Measurements from ENCODE around the gene FARP2. TPM values are rescaled to one million over a fixed set of nuclear protein-coding genes. Genes with fewer than 3 reads are reported as not detected.

Gene FARP2
- total RNA-seq, 1 experiment from 2014 or later: 74.5 TPM

DNA sequence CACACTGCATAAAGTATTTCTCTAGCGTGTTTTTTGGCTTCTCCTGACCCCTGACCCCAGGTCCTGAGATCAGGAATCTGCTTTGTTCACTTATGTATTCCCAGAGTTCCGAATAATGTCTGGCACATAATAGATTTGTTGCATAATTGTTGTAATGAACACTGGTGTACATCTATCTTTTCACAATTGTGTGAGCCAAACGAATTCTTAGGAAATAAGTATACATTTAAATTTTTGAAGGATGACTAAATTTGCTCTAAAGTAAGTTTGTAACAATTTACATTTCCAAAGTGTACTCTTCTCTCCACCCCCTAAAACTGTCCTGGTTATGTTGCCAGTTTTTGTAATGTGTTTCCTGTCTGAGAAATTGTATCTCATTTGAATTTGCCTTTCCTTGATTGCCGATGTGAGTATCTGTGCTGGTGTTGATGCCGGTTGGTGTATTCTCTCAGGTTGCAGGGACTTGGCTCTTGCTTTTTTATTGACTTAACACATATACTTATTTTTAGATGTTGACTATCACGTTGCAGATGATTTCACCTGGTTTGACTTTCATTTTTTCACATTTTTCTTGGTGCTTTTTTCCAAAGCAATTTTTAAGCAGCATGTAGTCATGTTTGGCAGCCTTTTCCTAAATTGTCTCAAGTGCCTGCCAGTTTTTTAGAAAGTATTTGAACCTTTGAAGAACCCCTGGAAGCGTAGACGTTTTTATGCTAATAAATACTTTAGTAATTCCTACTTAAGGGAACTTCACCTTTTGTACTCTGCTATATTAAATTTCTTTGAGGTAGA, 16.1 kb upstream of the FARP2 start:
- no peaks in the 10 kb centered on the region for H3K4me1 ChIP-seq (replicated peaks)
- H3K36me3 ChIP-seq: peaks cover 92% of the 10 kb centered on the region
- H3K4me3 ChIP-seq: no peak overlapping the region
- H3K27ac ChIP-seq: no peak overlapping the region
- H3K27me3 ChIP-seq (replicated peaks): no peaks in the 10 kb centered on the region
- no peak for DNase-seq (ENCODE audit: low read depth in 1 of 2, low spot score in 2 of 2)
- no peaks in the 10 kb centered on the region for H3K9me3 ChIP-seq (replicated peaks)

DNA sequence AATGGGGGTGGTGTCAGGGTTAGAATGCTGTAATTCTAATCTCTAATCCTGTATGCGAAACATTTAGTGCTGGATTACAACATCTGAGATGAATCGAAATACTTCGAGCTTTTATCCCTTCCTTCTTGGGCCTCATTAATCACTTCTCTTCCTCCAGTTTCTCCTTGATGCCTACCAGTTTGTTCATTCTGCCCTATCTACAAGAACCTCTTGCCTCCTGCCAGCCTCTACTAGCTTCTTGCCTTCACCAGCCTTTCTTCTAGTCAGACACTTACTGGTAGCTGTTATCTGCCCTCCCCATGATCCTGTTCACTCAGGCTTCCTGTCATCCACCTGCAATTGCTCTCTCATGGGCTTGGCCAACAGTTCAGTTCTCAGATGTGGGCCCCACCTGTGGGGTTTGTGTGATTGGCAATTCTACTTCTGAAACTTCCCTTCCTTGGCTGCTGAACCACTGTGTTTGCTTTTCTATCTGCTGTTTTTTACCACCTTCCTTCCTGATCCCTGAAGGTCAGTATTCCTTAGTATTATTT, 15.4 kb upstream of the FARP2 start:
- H3K27me3 ChIP-seq (replicated peaks): no peaks in the 10 kb centered on the region
- H3K4me3 ChIP-seq: no peak overlapping the region
- peaks cover 92% of the 10 kb centered on the region for H3K36me3 ChIP-seq
- H3K27ac ChIP-seq: no peak overlapping the region
- H3K4me1 ChIP-seq (replicated peaks): no peaks in the 10 kb centered on the region
- no peak for DNase-seq (ENCODE audit: low read depth in 1 of 2, low spot score in 2 of 2)
- H3K9me3 ChIP-seq (replicated peaks): no peaks in the 10 kb centered on the region

DNA sequence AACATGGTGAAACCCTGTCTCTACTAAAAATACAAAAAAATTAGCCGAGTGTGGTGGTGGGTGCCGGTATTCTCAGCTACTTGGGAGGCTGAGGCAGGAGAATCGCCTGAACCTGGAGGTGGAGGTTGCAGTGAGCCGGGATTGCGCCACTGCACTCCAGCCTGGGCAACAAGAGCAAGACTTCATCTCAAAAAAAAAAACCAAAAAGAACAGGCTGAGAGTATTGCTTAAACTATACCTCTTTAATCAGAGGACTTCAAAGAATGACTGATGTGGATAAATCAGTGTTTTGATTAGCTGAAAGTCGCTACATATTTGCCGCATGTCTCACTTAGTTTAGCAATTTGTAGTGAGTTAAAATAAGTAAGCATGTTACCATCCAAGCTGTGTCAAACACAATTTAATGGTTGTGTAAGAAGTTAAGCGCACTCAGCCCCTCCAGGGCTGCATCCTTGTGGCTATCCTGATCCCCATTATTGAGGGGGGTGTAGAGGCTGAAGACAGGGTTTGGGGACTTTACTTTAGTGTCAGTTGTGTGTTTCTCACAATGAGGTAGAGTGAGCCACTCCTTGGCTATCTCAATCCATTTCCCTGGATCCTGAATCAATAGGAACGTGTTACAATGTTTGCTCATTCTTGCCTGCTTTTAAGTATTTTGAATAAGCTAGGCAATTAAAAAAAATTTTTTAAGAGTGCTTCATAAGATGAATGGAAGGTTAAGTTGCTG, 11.0 kb upstream of the FARP2 start:
- Histone ChIP-seq H3K4me3 (no peak overlapping the region), H3K27ac (no peak overlapping the region), H3K4me1 (replicated peaks) (no peaks in the 10 kb centered on the region), H3K9me3 (replicated peaks) (no peaks in the 10 kb centered on the region), H3K36me3 (peaks cover 95% of the 10 kb centered on the region), H3K27me3 (replicated peaks) (no peaks in the 10 kb centered on the region)
- no peak for DNase-seq (ENCODE audit: low read depth in 1 of 2, low spot score in 2 of 2)

DNA sequence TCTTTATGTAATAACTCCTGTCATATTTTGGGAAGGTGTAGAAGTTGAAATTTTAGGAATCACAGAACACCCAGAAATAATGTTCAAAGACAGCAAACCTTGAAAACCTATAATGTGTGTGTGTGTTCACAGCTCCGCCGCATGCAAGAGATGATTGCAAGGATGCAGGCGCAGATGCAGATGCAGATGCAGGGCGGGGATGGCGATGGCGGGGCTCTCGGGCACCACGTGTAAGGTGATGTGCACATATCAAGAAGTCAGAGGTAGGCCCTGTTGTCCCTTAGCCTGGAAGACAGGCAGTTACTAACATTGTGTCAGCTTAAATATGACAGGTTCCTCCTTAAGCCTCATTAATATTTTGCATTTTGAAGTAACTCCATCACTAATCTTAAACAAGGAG, 6.1 kb upstream of the FARP2 start:
- no peak for DNase-seq (ENCODE audit: low read depth in 1 of 2, low spot score in 2 of 2)
- Histone ChIP-seq H3K4me1 (replicated peaks) (no peaks in the 10 kb centered on the region), H3K36me3 (peaks cover 88% of the 10 kb centered on the region), H3K27me3 (replicated peaks) (no peaks in the 10 kb centered on the region), H3K27ac (no peak overlapping the region), H3K4me3 (no peak overlapping the region), H3K9me3 (replicated peaks) (no peaks in the 10 kb centered on the region)

DNA sequence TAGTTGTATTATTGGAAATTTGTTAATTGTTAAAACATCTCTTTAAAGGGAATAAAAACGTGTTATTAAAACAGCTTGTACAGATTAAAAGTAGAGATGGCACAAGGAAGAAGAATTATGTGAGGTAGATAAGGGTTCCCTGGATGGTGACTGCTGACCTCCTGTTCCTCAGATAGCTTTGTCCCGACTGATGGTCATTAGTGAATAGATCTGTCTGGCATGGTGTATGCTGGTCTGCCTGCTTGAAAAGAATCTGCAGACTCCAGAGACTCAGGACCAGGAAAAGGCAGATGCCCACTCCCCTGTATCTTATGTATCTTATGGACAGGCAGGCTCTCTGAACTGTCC, 5.6 kb upstream of the FARP2 start:
- H3K4me3 ChIP-seq: no peak overlapping the region
- H3K9me3 ChIP-seq (replicated peaks): no peaks in the 10 kb centered on the region
- H3K36me3 ChIP-seq: peaks cover 85% of the 10 kb centered on the region

DNA sequence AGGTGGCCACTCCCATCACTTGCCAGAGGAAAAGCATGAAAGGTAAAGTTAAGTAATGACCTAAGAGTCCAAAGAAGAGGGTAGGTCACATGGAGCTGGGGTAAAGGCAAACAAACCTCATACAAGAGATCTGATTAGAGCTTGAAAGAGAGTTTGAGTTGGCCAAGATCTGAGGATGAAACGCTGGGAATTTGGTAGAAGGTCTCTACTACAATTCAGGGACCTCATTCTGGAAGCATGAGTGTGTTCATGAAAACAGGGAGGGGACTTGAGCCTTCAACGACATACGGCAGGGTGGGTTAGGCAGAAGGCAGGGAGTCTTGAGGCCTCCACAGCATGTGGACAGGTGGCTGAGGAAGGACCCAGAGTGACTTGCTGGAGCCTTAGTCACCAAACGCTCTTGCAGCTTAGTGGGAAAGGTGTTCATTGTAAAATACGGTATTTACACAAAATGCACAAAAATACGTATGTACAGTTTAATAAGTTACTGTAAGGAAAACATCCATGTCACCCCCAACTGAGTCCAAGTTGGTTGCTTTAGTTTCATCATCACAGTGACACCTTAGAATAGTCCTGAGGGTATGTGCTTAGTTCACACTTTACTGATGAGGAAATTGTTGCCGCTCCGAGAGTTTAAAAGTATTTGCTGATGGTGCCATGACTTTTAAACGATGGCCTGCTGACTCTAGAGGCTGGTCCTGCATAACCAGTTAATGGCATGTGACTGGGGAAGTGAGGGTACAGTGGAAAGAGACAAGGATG, 5.0 kb upstream of the FARP2 start:
- Histone ChIP-seq H3K4me3 (no peak overlapping the region), H3K27ac (no peak overlapping the region), H3K9me3 (replicated peaks) (no peaks in the 10 kb centered on the region), H3K4me1 (replicated peaks) (0 out of 2 replicates have a peak, but pooled peaks cover 3% of the 10 kb centered on the region), H3K36me3 (peaks cover 80% of the 10 kb centered on the region), H3K27me3 (replicated peaks) (no peaks in the 10 kb centered on the region)
- no peak for DNase-seq (ENCODE audit: low read depth in 1 of 2, low spot score in 2 of 2)

More for the DNA sequence above, 5.6 kb upstream of the FARP2 start:
- H3K27me3 ChIP-seq (replicated peaks): no peaks in the 10 kb centered on the region
- no peak for DNase-seq (ENCODE audit: low read depth in 1 of 2, low spot score in 2 of 2)
- no peak overlapping the region for H3K27ac ChIP-seq
- H3K4me1 ChIP-seq (replicated peaks): 0 out of 2 replicates have a peak, but pooled peaks cover 3% of the 10 kb centered on the region

DNA sequence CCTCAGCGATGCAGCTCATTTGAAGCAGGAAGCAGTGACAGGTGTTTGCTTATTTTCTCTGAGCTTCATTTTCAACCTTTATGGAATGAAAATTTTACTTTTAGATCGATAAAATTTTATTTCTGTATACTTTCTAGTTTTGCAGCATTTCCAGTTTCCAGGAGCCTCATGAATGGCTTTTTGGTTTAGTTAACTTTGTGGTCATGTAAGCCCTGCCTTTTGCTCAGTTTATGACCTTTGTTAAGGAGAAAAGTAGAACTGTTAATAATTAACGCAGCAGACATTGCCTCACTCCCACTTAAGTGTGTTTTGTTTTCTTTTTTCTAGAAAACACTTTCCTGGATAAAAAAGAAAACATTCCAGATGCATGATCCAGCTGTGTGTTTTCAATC, 4.4 kb upstream of the FARP2 start:
- H3K36me3 ChIP-seq: peaks cover 79% of the 10 kb centered on the region
- no peak for DNase-seq (ENCODE audit: low read depth in 1 of 2, low spot score in 2 of 2)
- no peaks in the 10 kb centered on the region for H3K27me3 ChIP-seq (replicated peaks)
- H3K4me1 ChIP-seq (replicated peaks): 0 out of 2 replicates have a peak, but pooled peaks cover 3% of the 10 kb centered on the region
- H3K9me3 ChIP-seq (replicated peaks): no peaks in the 10 kb centered on the region
- no peak overlapping the region for H3K4me3 ChIP-seq
- H3K27ac ChIP-seq: no peak overlapping the region

DNA sequence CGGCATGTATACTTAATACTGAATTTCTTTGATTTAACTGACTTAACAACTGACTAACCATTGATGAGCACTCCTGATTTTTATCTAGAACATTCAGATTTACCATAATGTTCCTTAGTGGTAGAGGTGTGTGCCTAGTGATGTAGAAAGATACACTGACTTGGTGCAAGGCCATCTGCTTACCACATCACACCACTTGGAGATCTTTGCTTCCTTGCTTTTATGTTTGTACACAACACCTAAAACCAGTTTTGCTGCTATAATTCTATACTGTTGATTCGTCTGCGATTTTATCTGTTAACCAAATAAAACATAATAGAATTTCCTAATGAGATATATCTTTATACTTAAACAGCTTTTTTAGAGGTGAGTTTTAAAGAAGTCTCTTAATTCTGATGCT, 3.9 kb upstream of the FARP2 start:
- H3K36me3 ChIP-seq: peaks cover 73% of the 10 kb centered on the region
- no peaks in the 10 kb centered on the region for H3K9me3 ChIP-seq (replicated peaks)
- DNase-seq (ENCODE audit: low read depth in 1 of 2, low spot score in 2 of 2): no peak
- H3K27ac ChIP-seq: no peak overlapping the region
- peaks cover 3% of the 10 kb centered on the region for H3K4me1 ChIP-seq (replicated peaks)
- no peak overlapping the region for H3K4me3 ChIP-seq
- H3K27me3 ChIP-seq (replicated peaks): no peaks in the 10 kb centered on the region

DNA sequence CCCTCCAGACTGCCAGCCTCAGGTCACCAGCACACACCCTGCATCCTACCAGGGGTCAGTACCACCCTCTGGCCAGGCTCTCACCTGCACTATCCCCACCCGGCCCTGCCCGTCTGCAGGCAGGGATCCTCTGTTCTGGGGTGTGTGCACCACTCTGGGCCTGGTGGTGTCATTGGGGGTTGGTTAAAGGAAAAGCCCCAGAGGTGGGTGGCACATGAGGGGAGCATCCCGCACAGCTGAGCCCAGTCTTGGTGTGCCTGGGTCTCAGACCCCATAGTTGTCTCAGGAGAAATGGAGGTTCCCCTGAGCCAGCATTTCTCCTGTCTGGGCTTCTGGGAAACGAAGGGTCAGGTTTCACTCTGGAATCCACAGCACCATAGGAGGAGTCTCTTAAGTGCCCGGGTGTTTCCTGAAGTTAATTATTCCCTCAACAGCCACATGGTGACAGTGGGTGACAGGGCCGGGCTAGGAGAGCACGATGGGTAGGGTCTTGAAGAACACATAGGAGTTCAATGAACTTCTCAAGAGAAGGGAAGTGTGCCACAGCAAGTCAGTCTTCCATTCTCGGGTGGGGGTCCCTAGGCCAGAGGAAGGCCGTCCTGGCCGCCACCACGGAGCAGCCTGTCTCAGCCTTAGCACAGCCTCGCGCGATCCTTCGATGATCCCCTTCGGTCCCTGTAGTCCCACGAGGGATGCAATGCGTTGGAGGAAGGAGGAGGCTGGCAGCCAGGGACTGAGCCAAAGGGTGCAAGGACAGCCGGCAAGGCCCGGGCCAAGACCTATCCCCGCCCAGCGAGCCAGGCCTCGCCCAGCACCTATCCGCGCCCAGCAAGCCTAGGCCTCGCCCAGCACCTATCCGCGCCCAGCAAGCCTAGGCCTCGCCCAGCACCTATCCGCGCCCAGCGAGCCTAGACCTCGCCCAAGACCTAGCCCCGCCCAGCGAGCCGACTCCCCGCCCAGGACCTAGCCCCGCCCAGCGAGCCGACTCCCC, 1.1 kb upstream of the FARP2 start:
- no peaks in the 10 kb centered on the region for H3K9me3 ChIP-seq (replicated peaks)
- no peaks in the 10 kb centered on the region for H3K27me3 ChIP-seq (replicated peaks)
- H3K4me1 ChIP-seq (replicated peaks): peaks cover 15% of the 10 kb centered on the region
- H3K36me3 ChIP-seq: peaks cover 55% of the 10 kb centered on the region
- H3K4me3 ChIP-seq: peak overlapping the region; percentile 5; the same call in 1 of the 2 replicates
- peak; percentile 38 to 57 for DNase-seq (ENCODE audit: low read depth in 1 of 2, low spot score in 2 of 2)
- H3K27ac ChIP-seq: no peak overlapping the region

DNA sequence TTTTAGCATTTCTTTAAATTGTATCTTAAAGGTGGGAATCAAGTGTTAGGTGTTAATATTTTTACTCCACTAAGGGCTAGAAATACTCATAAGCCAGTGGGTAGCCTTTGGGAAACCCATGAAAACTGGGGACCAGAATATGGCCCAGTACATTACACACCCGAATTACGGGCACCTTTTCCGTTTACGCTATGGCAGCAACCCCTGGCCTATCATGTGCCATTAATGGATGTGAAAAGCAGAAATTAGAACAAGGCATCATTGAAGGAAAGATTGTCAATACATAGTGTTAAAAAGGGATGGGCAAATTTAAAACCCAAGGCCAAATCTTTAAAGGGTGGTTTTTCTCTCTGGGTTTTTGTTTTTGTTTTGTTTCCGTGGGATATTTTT, 781 bp downstream of the FARP2 start:
- no peaks in the 10 kb centered on the region for H3K27me3 ChIP-seq (replicated peaks)
- no peaks in the 10 kb centered on the region for H3K9me3 ChIP-seq (replicated peaks)
- H3K36me3 ChIP-seq: peaks cover 36% of the 10 kb centered on the region
- peak overlapping the region; percentile 74 for H3K4me3 ChIP-seq
- no peak for DNase-seq (ENCODE audit: low read depth in 1 of 2, low spot score in 2 of 2)
- peaks cover 15% of the 10 kb centered on the region for H3K4me1 ChIP-seq (replicated peaks)
- peak overlapping the region; percentile 50; the same call in 1 of the 2 replicates for H3K27ac ChIP-seq

DNA sequence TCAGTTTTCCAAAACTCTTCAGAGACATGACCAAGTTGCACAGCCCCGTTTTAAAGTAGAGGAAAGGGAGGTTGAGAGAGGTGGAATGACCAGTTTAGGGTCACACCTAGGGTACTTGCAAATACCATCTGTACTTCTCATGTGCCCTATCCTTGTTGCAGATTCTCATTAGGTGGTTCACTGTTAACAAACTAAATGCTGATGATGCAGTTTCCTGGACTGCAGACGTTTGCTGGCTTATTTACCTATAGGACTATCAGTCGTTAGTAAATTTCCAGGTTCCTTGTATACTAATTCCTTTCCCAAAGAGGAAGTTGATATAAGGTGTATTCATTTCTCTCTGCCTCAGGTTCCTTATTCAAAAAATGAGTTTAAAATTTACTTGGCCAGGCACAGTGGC, 1.4 kb downstream of the FARP2 start:
- Histone ChIP-seq H3K4me3 (peak overlapping the region; percentile 74), H3K4me1 (replicated peaks) (peaks cover 15% of the 10 kb centered on the region), H3K27me3 (replicated peaks) (no peaks in the 10 kb centered on the region), H3K27ac (no peak overlapping the region), H3K36me3 (peaks cover 29% of the 10 kb centered on the region), H3K9me3 (replicated peaks) (no peaks in the 10 kb centered on the region)
- no peak for DNase-seq (ENCODE audit: low read depth in 1 of 2, low spot score in 2 of 2)

DNA sequence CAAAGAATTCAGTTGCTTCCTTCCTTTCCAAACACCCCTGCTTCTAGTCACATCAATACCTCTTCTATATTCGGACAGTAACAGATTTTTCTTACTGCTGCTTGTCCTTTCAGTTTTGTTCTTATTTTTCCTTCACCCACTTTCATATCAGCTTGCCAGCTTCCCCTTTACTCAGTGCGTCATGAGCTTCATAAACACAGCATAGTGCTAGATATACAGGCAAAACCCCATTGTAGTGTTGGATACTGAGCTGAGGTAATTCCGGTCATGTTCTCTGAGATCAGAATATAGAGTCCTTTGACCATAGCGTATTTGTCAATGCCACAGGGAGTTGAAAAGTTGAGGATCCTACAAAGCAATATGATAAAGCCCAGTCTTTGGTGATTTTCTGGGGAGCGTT, 2.4 kb downstream of the FARP2 start:
- Histone ChIP-seq H3K36me3 (peaks cover 25% of the 10 kb centered on the region), H3K4me3 (no peak overlapping the region), H3K9me3 (replicated peaks) (no peaks in the 10 kb centered on the region), H3K4me1 (replicated peaks) (peaks cover 15% of the 10 kb centered on the region), H3K27ac (no peak overlapping the region), H3K27me3 (replicated peaks) (no peaks in the 10 kb centered on the region)
- DNase-seq (ENCODE audit: low read depth in 1 of 2, low spot score in 2 of 2): no peak

All from SJSA1 (cell line).